ENCODE data around the gene DNAJC15.
"Not testable (repeated sequence)": the region's sequence is repeated elsewhere in the genome, so short reads cannot be mapped to it uniquely, and the experiment has no call there.

The DNAJC15 gene
- 10.0 to 30.9 reads per million in 2 donors for total RNA-seq

GRCh38 chr13:43023289-43023963 is at the start of gene DNAJC15:
Gene DNAJC15, plus strand, starts transcription at chr13:43023586. Its CDS starts 41 bp downstream, at chr13:43023627.
- peak; percentile 36 to 88 (median 64) for DNase-seq

- DNase-seq: no peak
These were observed 47.3 kb upstream of the DNAJC15 start for GRCh38 chr13:42976066-42976465.

- no peak for DNase-seq
These were observed 46.1 kb upstream of the DNAJC15 start for GRCh38 chr13:42977219-42977659.

GRCh38 chr13:42981317-42981716 is 42.1 kb upstream of the DNAJC15 start:
- DNase-seq: no peak

GRCh38 chr13:42981853-42982252 is 41.5 kb upstream of the DNAJC15 start:
- no peak for DNase-seq

- DNase-seq: no peak
These were observed 39.4 kb upstream of the DNAJC15 start for GRCh38 chr13:42984026-42984425.

GRCh38 chr13:42984691-42985090 is 38.7 kb upstream of the DNAJC15 start:
- no peak for DNase-seq

- DNase-seq: peak in 1 of 5 experiments; percentile 4
These were observed 37.8 kb upstream of the DNAJC15 start for GRCh38 chr13:42985312-42986175.

GRCh38 chr13:42986176-42986574 is 37.2 kb upstream of the DNAJC15 start:
- DNase-seq: no peak

- peak in 1 of 5 experiments; percentile 26 for DNase-seq
These were observed 32.8 kb upstream of the DNAJC15 start for GRCh38 chr13:42990291-42991232.

GRCh38 chr13:42991233-42991897 is 32.0 kb upstream of the DNAJC15 start:
- not testable (repeated sequence) for DNase-seq

- peak; percentile 42 to 89 (median 60) for DNase-seq
These were observed 31.3 kb upstream of the DNAJC15 start, which contains the start of gene EPSTI1 for GRCh38 chr13:42991898-42992763. Gene EPSTI1, minus strand, starts transcription at chr13:42992241. Its CDS starts 76 bp downstream, at chr13:42992165.

GRCh38 chr13:42992764-42993122 is 30.6 kb upstream of the DNAJC15 start:
- no peak for DNase-seq

GRCh38 chr13:42994878-42995277 is 28.5 kb upstream of the DNAJC15 start:
- no peak for DNase-seq

GRCh38 chr13:42996584-42996983 is 26.8 kb upstream of the DNAJC15 start:
- DNase-seq: peak in 1 of 5 experiments; percentile 58

- DNase-seq: no peak
These were observed 26.0 kb upstream of the DNAJC15 start for GRCh38 chr13:42997381-42997780.

- no peak for DNase-seq
These were observed 23.9 kb upstream of the DNAJC15 start for GRCh38 chr13:42999491-42999890.

GRCh38 chr13:43000676-43001075 is 22.7 kb upstream of the DNAJC15 start:
- no peak for DNase-seq

- DNase-seq: no peak
These were observed 21.4 kb upstream of the DNAJC15 start for GRCh38 chr13:43002021-43002420.

GRCh38 chr13:43003010-43003409 is 20.4 kb upstream of the DNAJC15 start:
- DNase-seq: no peak

- DNase-seq: no peak
These were observed 19.7 kb upstream of the DNAJC15 start for GRCh38 chr13:43003729-43004128.

Measured in T-helper 2 cell (primary cell).